Stimulated activated CD4-positive, alpha-beta T cell treated with anti-CD3 and anti-CD28 coated beads, Interleukin-15, amount 100 ng/mL, for 1 hour (primary cell): ENCODE results near the gene HS3ST1.
"Not testable (repeated sequence)": the region's sequence is repeated elsewhere in the genome, so short reads cannot be mapped to it uniquely, and the experiment has no call there.

Experiments used
- DNase-seq, 2 donors: peaks; one replicate each; pipeline ENCODE4 v3.0.0-alpha.2; 2020; ENCODE audit warnings: low read depth in 1 of 2, low spot score in 1 of 2

The HS3ST1 gene

DNA sequence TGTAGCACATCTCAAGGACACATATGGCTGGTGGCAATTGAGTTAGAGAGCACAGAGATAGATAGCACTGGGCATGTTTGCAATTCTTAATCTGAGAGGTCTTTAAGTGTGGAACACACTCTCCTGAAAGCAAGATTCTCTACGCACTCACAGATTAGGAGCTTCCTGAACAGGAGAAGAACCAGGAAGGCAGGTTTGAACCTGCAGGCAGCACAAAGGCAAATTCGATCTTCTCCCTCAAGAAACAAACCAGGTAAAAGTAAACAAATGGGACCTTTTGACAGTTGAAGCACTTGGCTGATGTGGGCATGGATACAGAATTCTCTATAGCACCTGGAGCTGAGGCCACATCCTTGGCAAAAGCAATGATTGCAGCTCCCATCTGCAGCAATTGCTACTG is 24.3 kb downstream of the HS3ST1 start:
- DNase-seq: no peak

DNA sequence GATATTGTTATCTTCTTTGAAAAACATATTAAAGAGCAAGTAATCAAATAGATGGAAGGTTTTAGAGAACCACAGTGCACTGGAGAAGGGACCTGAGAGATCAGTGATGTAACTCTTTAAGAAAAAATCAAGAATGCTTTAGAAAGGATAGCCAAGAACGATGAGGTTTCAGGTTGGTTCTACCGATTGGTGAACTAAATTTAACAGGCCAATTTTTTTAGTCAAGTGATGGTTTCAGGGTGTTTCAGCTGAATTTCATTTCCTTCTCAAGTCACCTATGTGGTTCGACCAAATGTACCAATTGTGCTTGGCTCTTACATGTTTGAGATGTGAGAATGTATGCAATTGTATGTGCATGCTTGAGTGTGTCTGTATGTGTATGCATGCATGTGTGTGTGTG is 26.5 kb downstream of the HS3ST1 start:
- DNase-seq: no peak

GRCh38 chr4:11399461-11399971 is 29.2 kb downstream of the HS3ST1 start:
- no peak for DNase-seq

GRCh38 chr4:11397819-11398610 is 30.7 kb downstream of the HS3ST1 start:
- no peak for DNase-seq

DNA sequence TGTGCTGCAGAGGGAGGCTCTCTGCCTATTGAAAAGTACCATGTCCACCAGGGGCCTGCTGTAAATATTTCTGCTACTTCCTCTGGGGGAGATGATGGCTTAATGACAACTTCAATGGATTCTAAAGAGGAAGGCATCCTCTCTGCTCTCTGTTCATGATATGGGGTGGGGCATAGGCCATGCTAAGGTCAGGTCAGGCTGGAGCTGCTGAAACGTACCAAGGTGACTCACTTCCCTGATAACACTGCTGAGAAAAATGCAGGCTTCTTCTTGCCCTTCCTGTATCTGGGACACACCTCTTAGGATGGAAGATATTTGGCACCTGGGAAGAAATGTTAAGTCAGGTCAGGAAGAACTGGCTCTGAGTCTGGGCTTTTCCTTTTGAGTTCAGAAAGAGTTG is 31.5 kb downstream of the HS3ST1 start:
- no peak for DNase-seq

DNA sequence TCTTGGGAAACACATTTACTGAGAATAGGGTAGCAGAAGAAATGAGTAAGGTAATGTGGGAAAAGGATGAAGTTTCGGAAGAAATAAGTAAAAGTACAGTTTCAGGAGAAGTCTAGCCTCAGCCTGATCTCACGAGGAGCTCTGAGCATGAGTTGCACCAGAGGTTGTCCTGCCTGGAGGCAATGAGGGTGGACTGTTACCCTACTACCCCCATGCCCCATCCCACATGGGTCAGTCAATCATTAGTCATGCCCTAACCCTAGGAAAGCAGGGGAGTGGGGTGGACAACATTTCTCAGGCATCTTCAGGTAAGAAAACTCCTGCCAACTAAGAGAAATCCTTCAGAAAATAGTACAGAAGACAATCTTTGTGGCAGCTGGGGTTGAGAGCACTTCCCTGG is 35.1 kb downstream of the HS3ST1 start:
- no peak for DNase-seq

- not testable (repeated sequence) for DNase-seq
Observed at GRCh38 chr4:11384072-11384471, 44.6 kb downstream of the HS3ST1 start.

- DNase-seq: no peak
Observed at GRCh38 chr4:11376571-11376970, 52.1 kb downstream of the HS3ST1 start.

DNA sequence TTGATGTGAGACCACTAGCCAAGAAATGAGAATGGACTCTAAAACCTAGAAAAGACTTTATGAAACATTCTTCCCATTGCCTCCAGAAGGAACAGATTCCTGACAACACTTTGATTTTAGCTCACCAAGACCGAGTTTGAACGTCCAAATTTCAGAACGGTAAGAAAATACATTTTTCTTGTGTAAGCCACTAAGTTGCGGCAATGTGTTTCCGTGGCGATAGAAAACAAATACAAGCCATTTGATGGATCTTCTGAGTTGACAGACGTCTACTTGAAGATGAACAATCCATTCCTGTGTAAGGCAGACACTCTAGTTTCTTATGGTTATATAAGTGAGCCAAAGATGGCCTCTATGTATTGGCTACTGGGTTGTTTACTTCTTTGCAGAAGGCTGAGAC is 52.5 kb downstream of the HS3ST1 start:
- no peak for DNase-seq

DNA sequence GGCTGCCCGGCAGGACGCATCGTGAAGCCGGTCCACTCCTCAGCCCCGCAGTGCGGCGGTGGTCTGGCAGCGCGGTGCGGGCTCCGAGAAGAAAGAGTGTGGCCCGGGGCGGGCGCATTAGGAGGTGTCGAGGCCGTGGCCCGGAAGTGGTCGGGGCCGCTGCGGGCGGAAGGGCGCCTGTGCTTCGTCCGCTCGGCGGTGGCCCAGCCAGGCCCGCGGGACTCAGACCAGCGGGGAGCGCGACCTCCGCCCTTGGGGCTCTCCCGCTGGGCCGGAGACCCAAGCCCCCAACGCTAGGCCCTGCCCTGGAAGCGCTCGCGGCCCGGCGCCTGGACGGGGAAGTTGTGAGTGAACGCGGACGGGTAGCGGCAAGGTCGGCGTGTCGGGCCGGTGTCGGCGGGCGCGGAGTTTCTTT is 60.0 kb downstream of the HS3ST1 start:
- DNase-seq: no peak

DNA sequence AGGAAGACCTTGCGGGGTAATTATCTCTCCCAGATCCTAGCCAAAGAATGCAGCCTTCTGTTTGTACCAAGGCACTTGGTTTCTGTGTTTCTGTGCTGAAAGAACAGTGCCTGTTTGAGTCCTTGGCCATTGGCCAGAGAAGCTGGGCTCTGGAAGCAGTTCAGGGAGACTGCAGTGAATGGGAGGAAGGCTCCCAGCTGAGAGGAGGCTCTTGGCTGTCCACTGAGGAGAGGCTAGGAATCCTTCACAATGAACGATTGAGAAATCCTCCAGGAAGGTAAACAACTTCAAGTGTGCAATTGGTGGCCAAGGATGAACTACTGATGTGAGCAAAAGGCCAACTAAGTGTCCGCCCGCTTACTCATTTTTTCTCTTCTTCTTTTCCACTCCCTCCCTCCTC is 61.3 kb downstream of the HS3ST1 start:
- no peak for DNase-seq

GRCh38 chr4:11366859-11367258 is 61.8 kb downstream of the HS3ST1 start:
- DNase-seq: no peak

DNA sequence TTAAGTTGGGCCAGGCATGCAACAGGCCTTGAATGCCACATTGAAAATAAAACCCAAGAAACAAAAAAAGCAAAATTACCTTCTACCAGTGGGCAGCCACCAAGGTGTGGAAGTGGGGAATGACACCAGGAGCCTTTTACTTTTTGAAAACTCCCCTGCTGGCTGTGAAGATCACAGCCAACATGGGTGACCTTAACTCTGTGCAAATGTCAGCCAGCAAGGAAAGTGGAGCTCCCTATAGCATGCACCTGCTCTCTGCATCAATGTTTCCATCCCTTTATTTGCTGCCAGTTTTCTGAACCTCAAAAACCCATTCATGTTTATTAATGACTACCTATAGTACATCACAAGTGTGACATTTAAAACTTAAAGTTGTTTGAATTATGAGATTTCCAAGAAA is 63.7 kb downstream of the HS3ST1 start:
- no peak for DNase-seq

DNA sequence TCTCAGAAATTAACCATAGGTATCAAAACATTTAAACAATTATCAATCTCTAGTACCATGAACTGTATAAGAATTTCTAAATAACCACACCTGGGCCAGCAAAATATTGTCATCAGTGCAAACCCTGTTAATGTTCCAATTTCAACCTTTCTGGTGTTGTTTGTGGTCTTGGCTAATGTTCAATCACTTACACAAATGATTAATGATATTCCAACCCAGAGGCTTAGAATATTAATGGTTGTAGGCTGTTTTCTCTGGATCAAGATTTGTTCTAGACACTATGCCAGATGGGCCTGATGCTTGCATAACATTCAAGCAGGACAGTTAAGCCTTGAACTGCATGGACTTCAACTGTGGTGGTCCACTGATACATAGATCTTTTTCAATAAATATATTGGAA is 69.1 kb downstream of the HS3ST1 start:
- DNase-seq: no peak

- DNase-seq: no peak
Observed at GRCh38 chr4:11355226-11355625, 73.5 kb downstream of the HS3ST1 start.

- no peak for DNase-seq
Observed at GRCh38 chr4:11354531-11354930, 74.2 kb downstream of the HS3ST1 start.

DNA sequence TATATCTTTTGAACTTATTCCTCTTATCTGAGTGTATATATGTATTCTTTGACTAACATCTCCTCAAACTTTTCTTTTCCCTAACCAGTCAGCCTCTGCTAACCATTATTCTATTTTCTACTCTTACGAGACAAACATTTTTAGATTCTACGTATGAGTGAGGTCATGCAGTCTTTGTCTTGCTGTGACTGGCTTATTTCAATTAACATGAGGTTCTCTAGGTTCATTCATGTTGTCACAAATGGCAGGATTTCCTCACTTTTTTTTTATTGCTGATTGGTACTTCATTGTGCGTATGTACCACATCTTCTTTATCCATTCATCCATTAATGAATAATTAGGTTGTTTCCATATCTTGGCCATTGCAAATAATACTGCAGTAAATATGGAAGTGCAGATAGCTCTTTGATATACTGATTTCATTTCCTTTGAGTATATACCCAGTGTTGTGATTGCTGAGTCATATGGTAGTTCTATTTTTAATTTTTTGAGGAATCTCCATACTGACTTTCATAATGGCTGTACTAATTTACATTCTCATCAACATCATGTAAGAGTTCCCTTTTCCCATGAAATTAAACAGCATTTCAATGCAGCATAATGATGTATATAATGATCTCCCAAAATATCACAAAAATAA is 80.1 kb downstream of the HS3ST1 start:
- no peak for DNase-seq

DNA sequence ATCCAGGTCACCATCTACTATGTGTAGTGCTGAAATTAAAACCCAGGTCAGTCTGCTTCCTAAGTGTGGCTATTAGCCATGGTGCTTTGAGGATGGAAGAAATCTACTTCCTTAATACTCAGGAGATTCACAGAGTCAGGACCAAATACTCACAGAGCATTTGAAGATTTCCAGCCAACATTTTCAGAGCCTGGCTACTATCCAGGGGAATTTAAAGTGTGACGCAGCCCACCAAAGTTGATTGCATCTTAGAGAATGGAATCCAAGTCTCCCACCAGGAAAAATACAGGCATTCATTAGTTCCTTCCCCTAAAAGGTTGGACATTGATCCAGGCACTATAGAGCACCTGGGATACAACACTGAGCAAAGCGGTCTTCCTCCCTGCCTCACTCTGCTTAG is 83.8 kb downstream of the HS3ST1 start:
- DNase-seq: no peak

DNA sequence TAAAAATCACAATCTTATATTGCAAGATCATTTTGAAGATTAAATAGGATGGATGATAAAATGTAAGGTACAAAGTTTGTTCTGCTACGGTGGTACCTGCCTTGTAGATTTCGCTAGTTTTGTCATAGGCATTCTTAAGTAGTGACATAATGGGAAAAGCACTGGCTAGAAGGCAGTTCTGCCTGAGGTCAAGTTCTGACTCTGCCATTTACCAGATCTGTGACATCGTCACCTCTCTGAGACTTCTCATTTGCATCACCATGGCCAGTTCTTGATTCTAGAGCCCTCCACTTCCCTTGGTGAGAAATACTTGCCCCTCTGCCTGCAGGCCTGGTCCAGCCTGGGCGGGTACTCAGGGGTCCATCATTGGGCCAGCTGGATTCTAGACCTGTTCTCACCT is 85.2 kb downstream of the HS3ST1 start:
- no peak for DNase-seq
